ENCODE measurements around the gene STK11IP. TPM values are rescaled to one million over a fixed set of nuclear protein-coding genes. Genes with fewer than 3 reads are reported as not detected.

The STK11IP gene
- total RNA-seq, 3 donors from 2014 or later: 11.2 to 16.7 (median 15.7) TPM

DNA sequence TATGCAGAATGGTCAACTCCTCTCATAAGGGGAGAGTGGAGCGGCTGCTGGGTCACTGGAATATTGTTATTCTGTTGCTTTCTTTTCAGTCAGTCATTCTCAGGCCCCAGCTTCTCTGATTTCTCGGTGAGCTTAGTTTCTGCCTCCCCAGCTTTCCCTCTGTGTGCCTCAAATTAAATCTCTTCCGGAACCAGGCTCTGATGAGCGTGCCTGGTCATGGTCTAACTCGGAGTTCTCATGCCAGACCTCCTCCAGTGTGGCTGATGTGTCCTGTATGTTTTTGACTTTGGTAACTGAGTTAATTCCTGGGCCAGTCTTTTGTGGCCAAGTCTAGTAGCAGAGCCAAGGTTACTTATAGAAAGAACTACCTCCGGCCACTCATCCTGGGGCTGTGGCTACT, 4.9 kb upstream of the STK11IP start:
- intact Hi-C loops (cut with DNase I; ENCODE audit: low total_unique reads): no loop called here
- no peaks in the 10 kb centered on the region for H3K4me1 ChIP-seq

DNA sequence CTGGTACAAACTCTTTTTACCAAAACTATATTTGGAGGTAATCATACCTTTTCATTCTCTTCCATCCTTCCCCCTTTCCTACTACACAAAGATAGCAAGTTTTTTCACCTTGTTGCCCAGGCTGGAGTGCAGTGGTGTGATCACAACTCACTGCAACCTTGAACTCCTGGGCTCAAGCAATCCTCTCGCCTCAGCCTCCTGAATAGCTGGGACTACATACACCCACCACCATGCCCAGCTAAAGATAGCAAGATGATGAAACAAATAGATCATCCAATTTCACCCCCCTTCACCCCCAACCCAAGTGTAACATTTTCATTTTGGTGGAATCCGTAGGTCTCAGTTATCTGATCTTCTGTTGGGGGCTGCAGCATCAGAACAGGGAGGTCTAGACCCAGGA, 4.5 kb upstream of the STK11IP start:
- Histone ChIP-seq H3K27me3 (no peaks in the 10 kb centered on the region), H3K27ac (no peak overlapping the region), H3K4me1 (no peaks in the 10 kb centered on the region), H3K4me3 (no peak overlapping the region), H3K36me3 (no peaks in the 10 kb centered on the region), H3K9me3 (no peaks in the 10 kb centered on the region)
- intact Hi-C loops (cut with DNase I; ENCODE audit: low total_unique reads): no loop called here
- DNase-seq (ENCODE audit: low spot score in 2 of 2): no peak
- TF ChIP-seq, protein P1, sequence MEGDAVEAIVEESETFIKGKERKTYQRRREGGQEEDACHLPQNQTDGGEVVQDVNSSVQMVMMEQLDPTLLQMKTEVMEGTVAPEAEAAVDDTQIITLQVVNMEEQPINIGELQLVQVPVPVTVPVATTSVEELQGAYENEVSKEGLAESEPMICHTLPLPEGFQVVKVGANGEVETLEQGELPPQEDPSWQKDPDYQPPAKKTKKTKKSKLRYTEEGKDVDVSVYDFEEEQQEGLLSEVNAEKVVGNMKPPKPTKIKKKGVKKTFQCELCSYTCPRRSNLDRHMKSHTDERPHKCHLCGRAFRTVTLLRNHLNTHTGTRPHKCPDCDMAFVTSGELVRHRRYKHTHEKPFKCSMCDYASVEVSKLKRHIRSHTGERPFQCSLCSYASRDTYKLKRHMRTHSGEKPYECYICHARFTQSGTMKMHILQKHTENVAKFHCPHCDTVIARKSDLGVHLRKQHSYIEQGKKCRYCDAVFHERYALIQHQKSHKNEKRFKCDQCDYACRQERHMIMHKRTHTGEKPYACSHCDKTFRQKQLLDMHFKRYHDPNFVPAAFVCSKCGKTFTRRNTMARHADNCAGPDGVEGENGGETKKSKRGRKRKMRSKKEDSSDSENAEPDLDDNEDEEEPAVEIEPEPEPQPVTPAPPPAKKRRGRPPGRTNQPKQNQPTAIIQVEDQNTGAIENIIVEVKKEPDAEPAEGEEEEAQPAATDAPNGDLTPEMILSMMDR (IDR thresholded peaks at IDR 0.05): no peak
- no peak for TF ChIP-seq POLR2AphosphoS5 (IDR thresholded peaks at IDR 0.05)
- no peak for TF ChIP-seq POLR2A (IDR thresholded peaks at IDR 0.05)

More for the DNA sequence above, 4.9 kb upstream of the STK11IP start:
- Histone ChIP-seq H3K27ac (no peak overlapping the region), H3K36me3 (no peaks in the 10 kb centered on the region), H3K27me3 (no peaks in the 10 kb centered on the region), H3K4me3 (no peak overlapping the region), H3K9me3 (no peaks in the 10 kb centered on the region)
- TF ChIP-seq POLR2A (IDR thresholded peaks at IDR 0.05): no peak
- TF ChIP-seq POLR2AphosphoS5 (IDR thresholded peaks at IDR 0.05): no peak
- TF ChIP-seq, protein P1 (IDR thresholded peaks at IDR 0.05): no peak
- no peak for DNase-seq (ENCODE audit: low spot score in 2 of 2)

DNA sequence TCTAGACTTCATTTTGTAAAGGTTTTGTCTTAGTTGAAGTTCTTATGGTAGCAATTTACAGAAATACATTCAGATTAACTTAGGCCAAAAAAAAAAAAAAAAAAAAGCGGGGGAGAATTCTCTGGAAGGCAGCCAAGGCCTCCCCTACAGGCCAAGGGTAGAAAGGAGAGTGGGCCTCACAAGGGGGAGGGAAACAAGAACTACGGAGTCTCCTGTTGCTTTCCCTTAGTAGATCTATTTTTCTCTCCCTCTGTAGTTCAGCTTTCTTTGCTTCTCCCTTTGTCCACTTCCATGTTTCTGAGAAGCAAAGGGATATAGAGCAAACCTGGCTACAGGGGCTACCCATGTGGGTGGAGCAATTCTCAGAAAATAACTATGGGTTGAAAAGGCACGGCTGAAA, 2.4 kb upstream of the STK11IP start:
- Histone ChIP-seq H3K27ac (no peak overlapping the region), H3K4me1 (no peaks in the 10 kb centered on the region), H3K4me3 (no peak overlapping the region), H3K27me3 (no peaks in the 10 kb centered on the region), H3K36me3 (no peaks in the 10 kb centered on the region), H3K9me3 (no peaks in the 10 kb centered on the region)
- no peak for TF ChIP-seq POLR2AphosphoS5 (IDR thresholded peaks at IDR 0.05)
- DNase-seq (ENCODE audit: low spot score in 2 of 2): no peak
- intact Hi-C loops (cut with DNase I; ENCODE audit: low total_unique reads): loop anchor here (5.0 kb wide), 2 partner anchors 53 to 1238 kb away; partner anchors contain the start of genes CATIP, CHPF and TMEM198

DNA sequence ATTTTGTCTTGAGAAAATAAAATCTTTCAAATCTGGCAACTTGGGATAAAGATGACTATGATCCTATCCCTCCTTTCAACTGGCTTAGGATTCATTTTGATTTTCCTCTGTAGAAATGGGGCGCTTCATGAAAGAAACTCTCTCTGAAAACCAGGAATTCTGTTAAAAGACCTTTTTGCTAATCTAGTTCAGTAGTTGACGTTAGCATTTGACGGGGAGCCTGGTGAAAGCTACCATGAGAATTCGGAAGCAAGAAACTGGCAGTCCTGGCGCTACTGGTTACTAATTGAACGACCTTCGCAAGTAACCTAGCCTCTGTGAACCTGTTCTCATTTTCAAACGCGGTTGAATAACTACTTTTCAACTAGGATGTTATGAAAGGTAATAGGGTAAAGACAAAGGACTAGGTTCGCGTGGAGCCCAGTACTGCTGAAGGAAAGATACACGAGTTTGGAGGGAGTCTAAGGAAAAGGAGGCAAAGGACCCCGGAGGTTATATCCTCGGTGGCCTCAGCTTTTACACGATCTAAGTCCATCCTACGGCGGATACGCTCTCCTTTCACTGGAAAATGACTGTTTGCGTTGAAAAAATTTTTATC, 604 bp upstream of the STK11IP start:
- H3K9me3 ChIP-seq: no peaks in the 10 kb centered on the region
- TF ChIP-seq POLR2A (IDR thresholded peaks at IDR 0.05): no peak
- no peak for TF ChIP-seq POLR2AphosphoS5 (IDR thresholded peaks at IDR 0.05)
- TF ChIP-seq, protein P1 (IDR thresholded peaks at IDR 0.05): no peak
- intact Hi-C loops (cut with DNase I; ENCODE audit: low total_unique reads): loop anchor here (5.0 kb wide), 2 partner anchors 55 to 1240 kb away; partner anchors contain the start of genes CATIP, CHPF and TMEM198

DNA sequence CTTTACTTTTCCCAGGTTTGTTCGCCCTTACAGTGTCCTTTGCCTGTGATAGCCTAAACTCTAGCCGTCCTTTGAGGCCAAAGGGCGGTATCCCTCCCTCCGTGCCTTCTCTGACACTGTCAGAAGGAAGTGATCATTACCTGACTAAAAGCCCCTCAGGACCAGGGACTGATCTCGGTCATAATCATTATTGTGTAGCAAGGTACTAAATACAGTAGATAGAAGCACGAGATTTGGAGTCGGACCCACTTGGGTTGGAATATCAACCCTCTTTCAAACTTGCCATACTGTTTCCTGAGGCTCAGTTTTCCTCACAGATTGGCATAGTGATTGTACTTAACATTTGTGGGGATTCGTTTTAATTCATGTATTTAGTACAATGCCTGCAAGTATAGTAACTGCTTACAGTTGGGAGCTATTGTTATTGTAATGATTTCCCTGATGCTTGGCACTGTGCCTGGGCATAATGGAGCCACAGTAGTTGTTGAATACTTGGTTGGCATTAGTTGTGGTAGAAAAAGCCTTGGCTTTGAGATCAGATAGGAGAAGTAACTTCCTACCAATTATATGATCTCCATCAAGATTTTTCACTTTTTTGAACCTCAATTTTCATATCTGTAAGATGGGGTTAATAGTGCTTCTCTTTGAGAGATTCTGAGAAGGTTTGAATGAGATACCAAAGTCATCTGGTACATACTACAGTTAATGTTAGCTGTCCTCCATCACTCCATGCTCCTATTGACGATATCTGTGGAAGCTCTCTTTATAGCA, 836 bp downstream of the STK11IP start:
- Histone ChIP-seq H3K36me3 (no peaks in the 10 kb centered on the region), H3K27me3 (no peaks in the 10 kb centered on the region), H3K4me1 (no peaks in the 10 kb centered on the region), H3K27ac (peak overlapping the region; percentile 80 to 89), H3K4me3 (peak overlapping the region; percentile 56 to 75 (median 64)), H3K9me3 (no peaks in the 10 kb centered on the region)
- intact Hi-C loops (cut with DNase I; ENCODE audit: low total_unique reads): loop anchor here (5.0 kb wide), 2 partner anchors 56 to 1241 kb away; partner anchors contain the start of genes CATIP, CHPF and TMEM198
- DNase-seq (ENCODE audit: low spot score in 2 of 2): no peak
- TF ChIP-seq, protein P1 (IDR thresholded peaks at IDR 0.05): no peak
- TF ChIP-seq POLR2AphosphoS5 (IDR thresholded peaks at IDR 0.05): no peak
- no peak for TF ChIP-seq POLR2A (IDR thresholded peaks at IDR 0.05)

More for the DNA sequence above, 604 bp upstream of the STK11IP start:
- no peak for DNase-seq (ENCODE audit: low spot score in 2 of 2)
- Histone ChIP-seq H3K27me3 (no peaks in the 10 kb centered on the region), H3K36me3 (no peaks in the 10 kb centered on the region), H3K27ac (peak overlapping the region; percentile 80 to 89), H3K4me3 (peak overlapping the region; percentile 56 to 75 (median 64)), H3K4me1 (no peaks in the 10 kb centered on the region)
